Endodermal cell (in vitro differentiated cells): ENCODE results near the gene MRPS12. TPM values are rescaled to one million over a fixed set of nuclear protein-coding genes. Genes with fewer than 3 reads are reported as not detected.
"Not testable (repeated sequence)": the region's sequence is repeated elsewhere in the genome, so short reads cannot be mapped to it uniquely, and the experiment has no call there.

ENCODE experiments used
- DNase-seq: peaks from one replicate; pipeline ENCODE4 v3.0.0-alpha.2; 2017
- H3K27ac ChIP-seq: 2 replicates; pipeline ENCODE4 v1.5.1; 2013; ENCODE audit warnings: mild to moderate bottlenecking, low read depth, low read length, moderate library complexity
- H3K27me3 ChIP-seq: 2 replicates; pipeline ENCODE4 v1.6.1; 2013; ENCODE audit warnings: mild to moderate bottlenecking, low read length, moderate library complexity; ENCODE audit not compliant: insufficient read depth, control insufficient read depth, poor library complexity, severe bottlenecking
- H3K36me3 ChIP-seq: 2 replicates; pipeline ENCODE4 v1.7.0; 2013; ENCODE audit warnings: mild to moderate bottlenecking, low read length, moderate library complexity; ENCODE audit not compliant: control insufficient read depth, insufficient read depth
- H3K4me1 ChIP-seq: one replicate; pipeline ENCODE4 v1.7.0; 2013; ENCODE audit warnings: low read length; ENCODE audit not compliant: control insufficient read depth, insufficient read depth
- H3K4me3 ChIP-seq: 2 replicates; pipeline ENCODE4 v1.5.1; 2013; ENCODE audit warnings: mild to moderate bottlenecking, low read length, moderate library complexity
- H3K9ac ChIP-seq: 2 replicates; pipeline ENCODE4 v1.6.1; 2013; ENCODE audit warnings: mild to moderate bottlenecking, low read length, moderate library complexity; ENCODE audit not compliant: poor library complexity, severe bottlenecking; ENCODE audit errors: extremely low read depth
- H3K9me3 ChIP-seq: 2 replicates; pipeline ENCODE4 v1.6.1; 2013; ENCODE audit warnings: mild to moderate bottlenecking, low read length, moderate library complexity; ENCODE audit not compliant: control insufficient read depth
- H3K27ac Mint-ChIP-seq: 2 replicates; pipeline ENCODE4 v1.8.0; 2020; ENCODE audit warnings: mixed read lengths
- H3K27me3 Mint-ChIP-seq: 2 replicates; pipeline ENCODE4 v1.8.0; 2021; ENCODE audit warnings: mild to moderate bottlenecking, mixed read lengths; ENCODE audit not compliant: insufficient read depth
- H3K36me3 Mint-ChIP-seq: 2 replicates; pipeline ENCODE4 v1.8.0; 2020; ENCODE audit warnings: low read depth, mixed read lengths
- H3K4me1 Mint-ChIP-seq: 2 replicates; pipeline ENCODE4 v1.8.0; 2020; ENCODE audit warnings: mixed read lengths
- H3K4me3 Mint-ChIP-seq: 2 replicates; pipeline ENCODE4 v1.8.0; 2020; ENCODE audit warnings: mild to moderate bottlenecking, moderate library complexity, mixed read lengths
- H3K9me3 Mint-ChIP-seq: 2 replicates; pipeline ENCODE4 v1.8.0; 2020; ENCODE audit warnings: mild to moderate bottlenecking, mixed read lengths
- CTCF ChIP-seq: fragments of 200-600 bp; sonication (generic); conservative IDR thresholded peaks from 2 replicates; pipeline ENCODE4 v1.5.0; 2021; ENCODE audit warnings: antibody characterized with exemption, mild to moderate bottlenecking
- WGBS, 2 experiments: methylation state at CpG; one replicate each; pipeline versions ENCODE4 v1.1.5 to v1.1.7; 2013; ENCODE audit warnings: missing lambda C conversion rate in 2 of 2, mixed read lengths in 1 of 2; ENCODE audit not compliant: insufficient coverage in 1 of 2, insufficient read length in 1 of 2; 5-methylcytosine and 5-hydroxymethylcytosine counted together
- total RNA-seq, 2 donors: library from RNA; stranded (reverse); fragmentation: NEBNext Ultra II Directional in 1 of 2; extraction: Animal tissue kit (Norgen Biotek cat#: 25700) in 1 of 2; gene quantifications; 2 replicates in 1 of 2; 3 replicates in 1 of 2; pipeline ENCODE4 v1.2.1, GENCODE V29; 2021

MRPS12 gene
- total RNA-seq, 2 donors from 2014 or later = 37.5 to 38.3 TPM

GRCh38 chr19:38964738-38965137, 34.0 kb downstream of the MRPS12 start:
- H3K27ac ChIP-seq = no peak overlapping the region
- H3K9me3 Mint-ChIP-seq = no peaks in the 10 kb centered on the region
- 96% methylated on average over 2 of the region's 2 CpGs; no CpG with 5 or more reads in 1 of the 2 experiments for WGBS, 2 experiments
- no peaks in the 10 kb centered on the region for H3K27me3 Mint-ChIP-seq
- no peak overlapping the region for H3K27ac Mint-ChIP-seq
- peaks cover 2% of the 10 kb centered on the region for H3K4me1 Mint-ChIP-seq
- peaks cover 22% of the 10 kb centered on the region for H3K36me3 ChIP-seq
- no peak overlapping the region for H3K4me3 Mint-ChIP-seq
- H3K4me1 ChIP-seq = no peaks in the 10 kb centered on the region
- H3K4me3 ChIP-seq = no peak overlapping the region
- TF ChIP-seq CTCF = no peak
- peaks cover 34% of the 10 kb centered on the region for H3K36me3 Mint-ChIP-seq
- no peak for DNase-seq
- H3K9me3 ChIP-seq = no peaks in the 10 kb centered on the region
- H3K27me3 ChIP-seq = no peaks in the 10 kb centered on the region
- H3K9ac ChIP-seq = no peak overlapping the region

GRCh38 chr19:38966149-38966548, 35.4 kb downstream of the MRPS12 start:
- H3K9ac ChIP-seq, H3K4me3 ChIP-seq, H3K4me1 Mint-ChIP-seq, H3K4me3 Mint-ChIP-seq, H3K27me3 ChIP-seq, H3K4me1 ChIP-seq, DNase-seq, H3K9me3 Mint-ChIP-seq, H3K27me3 Mint-ChIP-seq, H3K27ac ChIP-seq, H3K9me3 ChIP-seq, H3K27ac Mint-ChIP-seq: not testable (repeated sequence)
- peaks cover 26% of the 10 kb centered on the region for H3K36me3 ChIP-seq
- WGBS, 2 experiments = 95 to 98% methylated on average over 2 to 5 of the region's 5 CpGs
- peaks cover 43% of the 10 kb centered on the region for H3K36me3 Mint-ChIP-seq

- no peak overlapping the region for H3K4me3 Mint-ChIP-seq
- H3K4me1 Mint-ChIP-seq = peaks cover 7% of the 10 kb centered on the region
These were observed 40.2 kb downstream of the MRPS12 start for GRCh38 chr19:38970664-38971532.

More at GRCh38 chr19:38970664-38971532, 40.2 kb downstream of the MRPS12 start:
- Mint-ChIP-seq H3K36me3 (peaks cover 35% of the 10 kb centered on the region), H3K9me3 (no peaks in the 10 kb centered on the region), H3K27ac (no peak overlapping the region), H3K27me3 (no peaks in the 10 kb centered on the region)
- peaks cover 23% of the 10 kb centered on the region for H3K36me3 ChIP-seq
- H3K4me1 ChIP-seq = no peaks in the 10 kb centered on the region
- TF ChIP-seq CTCF = no peak
- no peak overlapping the region for H3K9ac ChIP-seq
- 94 to 98% methylated on average over 8 to 12 of the region's 12 CpGs for WGBS, 2 experiments
- H3K27me3 ChIP-seq = no peaks in the 10 kb centered on the region
- DNase-seq = no peak
- H3K27ac ChIP-seq = no peak overlapping the region
- no peaks in the 10 kb centered on the region for H3K9me3 ChIP-seq
- H3K4me3 ChIP-seq = no peak overlapping the region
